Adrenal gland (tissue), 12 donors: Measurements from ENCODE around the gene ZNF521. TPM values are rescaled to one million over a fixed set of nuclear protein-coding genes. Genes with fewer than 3 reads are reported as not detected.

Source experiments
- DNase-seq, 7 donors: peaks; one replicate each; pipeline ENCODE4 v3.0.0-alpha.2; 2019 to 2020
- H3K27ac ChIP-seq, 5 donors: fragments of 200-600 bp; sonication (generic) in 4 of 5; 1 replicate in 3 of 5; 2 replicates in 2 of 5; pipeline versions ENCODE4 v1.5.1 to v1.8.0; 2016 to 2020; ENCODE audit warnings: mild to moderate bottlenecking in 1 of 5
- H3K27me3 ChIP-seq: fragments of 200-600 bp; 2 replicates; pipeline ENCODE4 v1.8.0; 2021
- H3K36me3 ChIP-seq, 2 donors: fragments of 200-600 bp; replicated peaks in 1 of 2; 1 replicate in 1 of 2; 2 replicates in 1 of 2; pipeline versions ENCODE4 v1.5.1 to v1.8.0; 2018 to 2022
- H3K4me1 ChIP-seq, 2 donors: fragments of 200-600 bp; replicated peaks in 1 of 2; 1 replicate in 1 of 2; 2 replicates in 1 of 2; pipeline versions ENCODE4 v1.5.1 to v1.8.0; 2018 to 2021
- H3K4me3 ChIP-seq, 4 donors: fragments of 200-600 bp; sonication (generic) in 3 of 4; one replicate each; pipeline ENCODE4 v1.5.1; 2016 to 2018
- H3K9me3 ChIP-seq, 3 donors: fragments of 200-600 bp; sonication (generic) in 1 of 3; replicated peaks in 1 of 3; 1 replicate in 2 of 3; 2 replicates in 1 of 3; pipeline versions ENCODE4 v1.5.1 to v1.8.0; 2016 to 2021
- CTCF ChIP-seq, 6 experiments: fragments of 450-650 bp in 4 of 6; fragments of 200-600 bp in 2 of 6; sonication (generic) in 1 of 6; IDR thresholded peaks; 1 replicate in 5 of 6; 2 replicates in 1 of 6; pipeline versions ENCODE4 v1.5.1 to v1.8.0; 2016 to 2021; ENCODE audit warnings: antibody characterized with exemption in 6 of 6, mild to moderate bottlenecking in 2 of 6, moderate library complexity in 1 of 6
- POLR2A ChIP-seq, 2 donors: fragments of 450-650 bp; IDR thresholded peaks; one replicate each; pipeline ENCODE4 v1.6.1; 2017; ENCODE audit warnings: antibody characterized with exemption in 2 of 2, mild to moderate bottlenecking in 2 of 2, moderate library complexity in 1 of 2
- WGBS, 4 donors: extraction: QIAGEN DNeasy Blood & Tissue Kit in 2 of 4; methylation state at CpG; one replicate each; pipeline versions ENCODE4 v1.1.5 to v1.1.7; 2013 to 2017; 5-methylcytosine and 5-hydroxymethylcytosine counted together
- intact Hi-C, 2 donors: fragments of 100-400 bp; cut with DNase I; formaldehyde crosslinking; loops; one replicate each; pipeline versions ENCODE4 v1.14.1 to v1.15.0; 2022 to 2023
- polyA plus RNA-seq, 3 donors: library from polyadenylated mRNA; stranded (reverse); fragments of 200-250 nt in 2 of 3; fragments of 350-450 nt in 1 of 3; fragmentation: Illumina TruSeq in 1 of 3; extraction: RNeasy Lipid Tissue Mini Kit (QIAGEN cat#74804) in 1 of 3; gene quantifications; one replicate each; pipeline ENCODE4 v1.2.3, GENCODE V29; 2013 to 2014
- total RNA-seq, 9 donors: library from RNA; depleted of rRNA in 4 of 9; stranded (reverse); fragments of >200 nt in 4 of 9; fragments of 120-200 nt in 1 of 9; fragmentation: NEBNext Ultra II Directional in 1 of 9; extraction: Animal tissue kit (Norgen Biotek cat#: 25700) in 1 of 9; gene quantifications; one replicate each; pipeline versions ENCODE4 v1.1.0 to v1.2.4, GENCODE V29; 2013 to 2023
- donor health status: healthy with polysubstance abuse.
- donor health status: Bipolar disorder and iron deficiency.
- donor health status: DM: yes; HTN: yes; CAD: no.
- donor health status: DM: no; HTN: no; CAD: no.
- donor health status: DM: no; HTN: no; CAD: no.
- donor health status: DM: yes; HTN: yes; CAD: no.

The ZNF521 gene
- total and polyA plus RNA-seq, 12 donors = 3.7 to 270 (median 43.0) TPM

- TF ChIP-seq CTCF (IDR thresholded peaks at IDR 0.05) = no peak
- TF ChIP-seq POLR2A (IDR thresholded peaks at IDR 0.05) = no peak
- DNase-seq = no peak
- no peak overlapping the region for H3K27ac ChIP-seq
- no peak overlapping the region for H3K4me3 ChIP-seq
- intact Hi-C loops = no loop called here
- 71 to 84% (median 75%) methylated on average over 5 of the region's 5 CpGs for WGBS, 4 donors
- no peaks in the 10 kb centered on the region for H3K4me1 ChIP-seq
- H3K9me3 ChIP-seq = no peaks in the 10 kb centered on the region
- H3K36me3 ChIP-seq = no peaks in the 10 kb centered on the region
- H3K27me3 ChIP-seq = no peaks in the 10 kb centered on the region
These were observed 284.5 kb downstream of the ZNF521 start for GRCh38 chr18:25067275-25068025.

- WGBS, 4 donors = 63 to 75% (median 66%) methylated on average over 3 of the region's 3 CpGs
- H3K27ac ChIP-seq = no peak overlapping the region
- no peak for TF ChIP-seq POLR2A (IDR thresholded peaks at IDR 0.05)
- TF ChIP-seq CTCF (IDR thresholded peaks at IDR 0.05) = no peak
- H3K9me3 ChIP-seq = no peaks in the 10 kb centered on the region
- no peaks in the 10 kb centered on the region for H3K36me3 ChIP-seq
- no peaks in the 10 kb centered on the region for H3K27me3 ChIP-seq
- peak in 2 of 7 donors; percentile 25 to 34 for DNase-seq
- no peak overlapping the region for H3K4me3 ChIP-seq
- intact Hi-C loops = no loop called here
- H3K4me1 ChIP-seq = no peaks in the 10 kb centered on the region
These were observed 285.4 kb downstream of the ZNF521 start for GRCh38 chr18:25066516-25066915.

- intact Hi-C loops = no loop called here
- H3K9me3 ChIP-seq = no peaks in the 10 kb centered on the region
- WGBS, 4 donors = 94 to 100% (median 95%) methylated on average over 1 of the region's 1 CpG
These were observed 289.2 kb downstream of the ZNF521 start for GRCh38 chr18:25062720-25063119.

GRCh38 chr18:25061395-25061794, 290.6 kb downstream of the ZNF521 start:
- intact Hi-C loops = no loop called here
- Histone ChIP-seq H3K9me3 (no peaks in the 10 kb centered on the region), H3K4me1 (no peaks in the 10 kb centered on the region), H3K27me3 (no peaks in the 10 kb centered on the region), H3K4me3 (no peak overlapping the region), H3K27ac (no peak overlapping the region), H3K36me3 (no peaks in the 10 kb centered on the region)
- TF ChIP-seq POLR2A (IDR thresholded peaks at IDR 0.05) = no peak
- TF ChIP-seq CTCF (IDR thresholded peaks at IDR 0.05) = no peak
- DNase-seq = no peak
- WGBS, 4 donors = 87 to 98% (median 94%) methylated on average over 2 of the region's 2 CpGs

More at GRCh38 chr18:25062720-25063119, 289.2 kb downstream of the ZNF521 start:
- no peak for TF ChIP-seq POLR2A (IDR thresholded peaks at IDR 0.05)
- no peak for TF ChIP-seq CTCF (IDR thresholded peaks at IDR 0.05)
- H3K4me3 ChIP-seq = no peak overlapping the region
- no peaks in the 10 kb centered on the region for H3K36me3 ChIP-seq
- no peak for DNase-seq
- H3K27ac ChIP-seq = no peak overlapping the region
- no peaks in the 10 kb centered on the region for H3K4me1 ChIP-seq
- no peaks in the 10 kb centered on the region for H3K27me3 ChIP-seq
